Dedifferentiated amniotic fluid mesenchymal stem cell (primary cell): ENCODE data around the gene CISTR.
"Not testable (repeated sequence)": the region's sequence is repeated elsewhere in the genome, so short reads cannot be mapped to it uniquely, and the experiment has no call there.

Source experiments
- DNase-seq: peaks from one replicate; pipeline ENCODE4 v3.0.0-alpha.2; 2016; ENCODE audit errors: extremely low spot score

The CISTR gene

DNA sequence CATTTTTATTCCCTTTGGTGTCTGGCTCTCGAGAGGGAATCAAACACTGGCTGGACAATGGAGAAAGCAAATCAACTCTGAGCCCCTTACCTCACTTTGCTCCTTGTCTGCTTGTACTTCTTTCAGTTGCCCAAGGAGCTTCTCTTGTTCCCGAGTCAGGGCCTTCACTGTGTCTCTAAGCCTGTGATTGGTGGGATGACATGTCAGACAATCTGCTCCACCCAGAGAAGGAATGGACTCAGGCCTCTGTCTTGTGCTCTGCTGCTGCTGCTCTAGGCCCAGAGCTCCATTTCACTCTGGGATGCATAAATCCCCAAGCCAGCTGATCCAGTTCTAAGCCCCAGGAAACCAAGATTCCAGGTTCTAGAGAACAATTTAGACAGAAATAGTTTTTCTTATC is 32.1 kb downstream of the CISTR start:
- no peak for DNase-seq

DNA sequence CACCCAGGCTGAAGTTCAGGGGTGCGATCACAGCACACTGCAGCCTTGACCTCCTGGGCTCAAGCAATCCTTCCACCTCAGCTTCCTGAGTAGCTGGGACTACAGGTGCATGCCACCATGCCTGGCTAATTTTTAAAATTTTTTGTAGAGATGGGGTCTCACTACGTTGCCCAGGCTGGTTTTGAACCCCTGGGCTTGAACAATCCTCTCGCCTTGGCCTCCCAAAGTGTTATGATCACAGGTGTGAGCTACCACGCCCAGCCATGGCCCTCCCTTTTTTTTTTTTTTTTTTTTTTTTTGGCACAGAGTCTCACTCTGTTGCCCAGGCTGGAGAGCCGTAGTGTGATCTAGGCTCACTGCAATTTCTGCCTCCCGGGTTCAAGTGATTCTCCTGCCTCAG is 33.2 kb downstream of the CISTR start:
- DNase-seq = not testable (repeated sequence)

DNA sequence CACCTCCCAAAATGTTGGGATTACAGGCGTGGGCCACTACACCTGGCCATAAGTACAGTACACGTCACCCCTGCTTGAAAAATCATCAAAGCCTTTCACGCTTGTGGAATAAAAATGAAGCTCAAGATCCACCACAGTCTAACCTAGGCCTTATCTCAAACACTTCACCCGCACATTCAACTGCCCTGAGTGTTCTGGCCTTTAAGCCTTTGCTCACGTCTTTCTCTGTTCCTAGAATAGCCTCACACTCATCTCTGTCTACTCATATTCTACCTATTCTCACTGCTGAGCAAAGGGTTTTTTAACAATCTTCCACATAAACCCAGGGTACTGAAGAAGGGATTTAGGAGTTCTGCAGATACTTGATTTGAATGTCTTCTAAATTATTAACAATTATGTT is 34.5 kb downstream of the CISTR start:
- DNase-seq = no peak

DNA sequence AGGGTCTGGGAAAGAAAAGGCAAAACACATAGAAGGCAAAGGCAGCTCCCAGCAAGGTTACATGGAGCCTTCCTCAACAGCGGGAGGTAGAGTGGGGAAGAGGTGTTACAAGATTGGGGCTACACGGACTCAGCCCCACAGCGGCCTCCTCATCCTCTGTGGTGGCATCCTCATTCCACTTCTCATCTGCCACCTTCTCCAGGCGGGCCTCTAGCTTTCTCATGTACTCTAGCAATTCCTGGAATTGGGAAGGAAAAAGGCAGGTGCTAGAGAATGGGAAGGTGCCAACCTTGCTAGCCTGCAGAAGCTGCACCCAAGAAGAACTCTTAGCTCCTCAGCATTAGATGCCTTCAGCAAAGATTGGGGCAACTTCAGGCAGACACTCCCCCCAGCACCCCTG is 37.8 kb downstream of the CISTR start:
- no peak for DNase-seq

DNA sequence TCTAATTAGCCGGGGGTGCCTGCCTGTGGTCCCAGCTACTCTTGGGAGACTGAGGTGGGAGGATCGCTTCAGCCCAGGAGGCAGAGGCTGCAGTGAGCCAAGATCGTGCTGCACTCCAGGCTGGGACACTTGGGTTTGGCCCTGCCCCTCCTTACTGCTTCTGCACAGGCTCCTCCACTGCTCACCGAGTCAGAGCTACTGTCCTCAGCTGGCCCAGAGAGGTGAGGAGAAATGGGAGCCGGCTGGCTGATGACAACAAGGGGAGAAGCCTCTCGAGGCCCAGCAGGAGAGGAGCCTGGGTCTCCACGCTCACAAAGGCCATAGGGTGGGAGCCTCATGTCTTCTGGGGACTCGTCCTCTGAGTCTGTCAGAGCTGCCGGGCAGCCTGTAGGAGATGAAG is 38.3 kb downstream of the CISTR start:
- DNase-seq = no peak

DNA sequence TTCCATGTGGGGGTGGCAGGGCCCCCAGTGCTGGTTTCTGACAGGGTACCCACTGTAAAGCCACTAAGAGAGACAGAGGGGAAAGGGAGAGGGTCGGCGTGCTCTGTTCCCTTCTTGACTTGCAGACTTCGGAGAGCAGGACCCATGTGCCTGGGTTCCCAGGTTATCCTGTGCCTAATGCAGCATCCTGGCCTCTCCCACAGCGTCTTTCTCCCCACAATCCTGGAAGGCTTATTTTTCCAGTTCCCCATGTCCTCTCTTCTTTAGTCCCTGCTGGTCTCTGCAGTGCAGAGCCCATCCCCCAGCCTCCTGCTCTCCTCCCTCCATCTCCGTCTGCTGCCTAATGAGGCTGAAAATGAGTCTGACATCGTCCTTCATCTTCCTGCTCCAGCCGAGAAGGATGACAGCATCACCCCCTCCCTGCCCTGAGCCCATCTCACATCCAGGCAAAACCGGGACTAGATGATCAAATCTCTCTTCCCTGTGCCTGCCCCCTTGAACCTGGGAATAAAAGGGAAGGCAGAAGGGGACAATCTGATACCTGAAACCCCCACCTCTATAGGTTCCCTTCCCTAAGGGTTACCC is 39.6 kb downstream of the CISTR start:
- no peak for DNase-seq

DNA sequence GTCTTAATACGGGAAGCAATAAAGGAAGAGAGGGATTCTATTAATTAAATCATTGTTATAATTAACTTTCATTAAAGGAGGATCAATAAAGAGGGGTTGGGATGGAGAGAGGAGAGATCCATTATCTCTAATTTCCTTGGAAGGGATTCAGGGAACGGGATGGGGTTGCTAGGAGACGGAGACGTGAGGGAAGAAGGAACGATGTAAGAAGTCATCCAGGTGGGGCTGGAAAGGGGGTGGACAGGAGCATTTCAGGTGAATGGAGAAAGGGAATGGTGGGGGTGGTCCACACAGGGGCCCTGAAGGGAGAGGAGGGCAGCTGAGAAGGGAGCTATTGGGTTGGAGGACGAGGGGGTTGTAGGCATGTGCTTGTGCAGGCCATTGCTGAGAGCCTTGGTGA is 41.7 kb downstream of the CISTR start:
- DNase-seq = no peak

DNA sequence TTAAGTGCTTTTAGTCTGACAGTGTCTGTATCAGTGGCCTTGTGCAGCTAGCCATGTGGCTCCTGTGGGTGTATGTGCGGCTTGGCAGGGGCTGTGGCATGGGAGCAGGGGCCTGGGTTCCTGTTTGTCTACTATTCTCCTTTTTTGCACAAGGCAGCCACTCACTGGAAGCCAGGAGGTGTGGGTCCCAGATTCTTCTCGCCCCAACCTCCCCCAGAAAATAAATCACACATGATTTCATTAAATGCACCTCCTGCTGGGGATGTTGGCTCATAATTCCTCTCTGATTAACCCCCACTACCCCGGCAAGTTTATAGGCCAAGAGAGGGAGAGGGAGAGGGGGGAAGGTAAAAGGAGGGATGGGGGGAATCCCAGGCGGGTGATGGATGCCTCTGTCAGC is 42.1 kb downstream of the CISTR start:
- no peak for DNase-seq

DNA sequence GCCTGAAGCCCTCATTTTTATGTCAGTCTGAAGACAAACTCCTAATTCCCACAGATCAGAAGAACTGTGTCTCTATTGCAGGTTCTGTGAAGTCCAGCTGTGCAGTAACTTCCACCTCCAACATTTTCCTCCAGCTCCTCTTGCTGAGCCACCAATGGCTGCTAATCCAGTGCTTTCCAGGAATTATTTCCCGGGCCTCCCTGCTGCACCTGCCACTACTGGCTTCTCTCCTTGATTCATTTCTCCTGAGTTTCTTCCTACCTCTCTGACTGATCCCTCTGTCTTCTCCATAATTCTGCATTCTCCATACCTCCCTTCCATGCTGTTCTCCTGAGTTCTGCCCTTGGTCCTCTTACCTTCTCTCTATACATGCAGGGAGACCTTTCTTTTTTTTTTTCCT is 45.7 kb downstream of the CISTR start:
- DNase-seq = no peak

DNA sequence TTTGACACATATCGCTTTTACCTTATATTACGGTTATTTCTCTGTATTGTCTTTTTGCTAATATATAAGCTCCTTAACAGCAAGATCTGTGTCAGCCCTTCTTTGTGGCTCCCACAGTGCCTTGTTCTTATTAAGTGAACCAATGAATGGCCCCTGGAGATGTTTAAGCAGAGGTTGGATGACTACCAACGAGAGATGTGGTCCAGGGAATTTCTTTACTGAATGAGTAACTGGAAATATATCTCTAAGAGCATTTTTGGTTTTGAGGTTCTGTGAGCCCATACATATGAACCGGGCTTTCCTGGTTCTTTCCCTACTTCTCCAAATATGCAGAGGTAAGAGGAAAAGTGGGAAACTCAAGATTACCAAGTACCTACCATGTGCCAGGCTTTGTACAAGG is 48.0 kb downstream of the CISTR start:
- DNase-seq = no peak

DNA sequence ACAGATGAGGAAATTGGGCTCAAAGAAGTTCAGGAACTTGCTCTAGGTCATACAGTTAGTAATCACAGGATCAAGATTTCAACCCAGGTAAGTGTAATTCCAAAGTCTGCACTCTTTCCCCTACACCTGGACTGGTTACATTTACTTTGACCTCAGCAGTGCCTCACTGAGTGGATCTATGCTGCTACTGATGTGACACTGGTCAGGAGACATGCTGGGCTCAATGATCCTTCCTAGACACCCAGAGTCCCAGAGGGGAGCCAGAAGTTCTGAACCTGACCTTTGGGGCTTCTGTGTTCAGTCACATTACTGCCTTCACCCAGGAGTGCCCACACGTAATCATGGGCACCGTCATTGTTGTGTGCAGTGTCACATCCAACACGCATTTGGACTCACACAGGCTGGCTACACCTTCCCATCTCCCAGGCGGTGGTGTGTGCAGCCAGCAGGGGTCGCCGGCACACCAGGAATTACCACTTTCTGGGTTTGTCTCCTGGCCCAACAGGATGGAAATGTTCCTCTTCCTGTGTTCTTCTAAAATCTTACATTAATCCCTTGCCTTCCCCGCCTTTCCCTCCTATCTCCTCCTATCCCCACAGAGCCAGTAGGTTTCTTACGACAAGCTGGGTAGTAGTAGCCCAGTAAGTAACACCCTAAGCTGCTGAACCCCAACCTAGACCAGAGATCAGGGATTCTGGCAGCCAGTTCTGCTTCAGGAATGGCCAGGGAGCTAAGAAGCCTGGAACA is 50.1 kb downstream of the CISTR start:
- peak; percentile 62 for DNase-seq

DNA sequence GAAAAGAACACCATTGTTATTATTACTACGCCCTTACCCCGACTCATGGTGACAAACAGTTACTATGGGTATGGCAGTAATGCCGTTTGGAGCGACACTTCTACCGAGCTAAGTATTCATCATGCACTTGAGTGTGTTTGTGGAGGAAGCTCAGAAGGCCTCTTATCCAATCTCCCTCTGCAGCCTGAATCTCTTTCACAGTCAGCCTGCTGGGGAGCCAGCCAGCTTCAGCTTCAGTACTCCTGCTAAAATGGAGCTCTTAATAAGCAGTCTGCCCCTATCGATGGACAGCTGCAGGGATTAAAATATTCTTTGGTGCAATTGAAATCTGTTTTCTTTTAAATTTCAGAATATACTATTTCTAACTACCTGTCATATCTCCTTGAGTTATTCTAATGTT is 51.2 kb downstream of the CISTR start:
- DNase-seq = no peak

DNA sequence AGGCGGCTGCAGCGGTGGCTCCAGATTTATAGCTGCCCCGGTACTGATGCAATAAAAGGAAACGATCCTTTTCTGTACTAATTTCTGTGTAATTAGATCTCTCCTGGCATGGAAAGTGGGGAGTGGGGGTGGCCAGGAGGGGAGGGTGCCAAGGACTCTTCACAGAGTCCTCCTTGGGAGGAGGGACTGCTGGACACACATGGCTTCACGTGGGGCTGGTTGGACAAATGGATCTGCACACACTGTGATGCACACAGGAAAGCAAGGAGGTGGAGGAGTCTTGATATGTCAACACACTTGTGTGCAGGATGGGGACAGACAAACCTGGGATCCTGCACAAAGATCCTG is 52.1 kb downstream of the CISTR start:
- DNase-seq = no peak

DNA sequence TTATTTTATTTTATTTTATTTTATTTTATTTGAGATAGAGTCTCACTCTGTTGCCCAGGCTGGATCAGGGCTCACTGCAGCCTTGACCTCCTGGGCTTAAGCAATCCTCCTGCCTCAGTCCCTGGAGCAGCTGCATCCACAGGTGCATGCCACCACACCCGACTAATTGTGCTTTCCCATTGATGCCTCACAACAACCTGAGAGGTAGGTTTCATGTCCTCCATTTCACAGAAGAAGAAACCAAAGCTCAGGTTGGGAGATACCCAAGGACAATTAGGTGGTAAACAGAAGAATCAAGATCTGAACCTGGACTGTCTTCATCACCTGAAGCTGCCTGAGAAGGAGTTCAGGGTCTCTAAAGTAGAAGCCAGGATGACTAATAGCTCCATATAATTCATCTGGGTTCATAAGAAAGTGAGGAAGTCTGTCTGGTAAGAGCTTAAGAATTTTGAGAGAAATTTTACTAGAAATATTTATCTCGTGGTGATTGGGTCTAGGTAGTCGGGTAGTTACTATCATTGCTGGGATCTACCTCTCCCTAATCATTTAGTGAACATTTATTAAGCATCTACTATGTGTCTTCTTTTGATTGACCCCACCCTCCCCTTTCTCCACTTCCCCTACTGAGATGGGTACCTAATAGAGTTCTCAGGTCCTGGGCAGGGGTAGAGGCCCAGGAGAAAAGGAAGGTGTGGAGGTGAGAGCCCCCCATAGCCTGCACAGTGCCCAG is 52.7 kb downstream of the CISTR start:
- DNase-seq = no peak

DNA sequence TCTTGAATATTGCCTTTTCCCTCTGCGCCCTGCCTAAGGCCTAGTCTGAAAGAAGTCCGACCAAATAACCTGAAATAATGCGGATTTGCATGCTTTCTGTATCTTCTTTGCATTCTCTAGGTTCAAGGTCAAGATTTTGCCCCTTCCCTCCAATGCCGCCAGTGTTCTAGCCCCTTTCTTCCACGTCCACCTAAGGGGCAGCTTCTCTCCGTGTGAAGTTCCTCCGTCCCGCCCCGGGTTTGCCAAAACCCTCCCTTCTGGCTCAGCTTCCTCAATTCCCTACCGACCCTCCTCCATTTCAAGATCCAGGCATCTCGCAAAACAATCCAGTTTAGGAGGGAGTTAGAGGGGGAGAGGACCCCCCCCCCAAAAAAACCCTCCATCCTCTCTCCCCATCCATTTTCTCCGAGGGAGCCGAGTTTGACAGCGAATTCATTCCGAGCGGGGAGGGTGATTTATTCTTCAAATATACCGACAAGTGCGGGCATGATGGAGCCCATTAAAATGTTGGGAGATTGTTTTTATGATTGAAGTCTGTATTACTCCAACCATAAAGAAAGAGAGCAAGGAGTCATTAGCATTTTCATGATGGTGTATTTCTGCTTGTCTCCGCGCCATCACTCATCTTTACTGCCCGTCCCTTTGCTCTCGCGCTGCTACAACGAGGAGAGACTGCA is 55.0 kb downstream of the CISTR start:
- DNase-seq = no peak
